MCF 10A (cell line): ENCODE data around the gene AGBL4. TPM values are rescaled to one million over a fixed set of nuclear protein-coding genes. Genes with fewer than 3 reads are reported as not detected.

ENCODE experiments used
- BruUV-seq: library from RNA; stranded (reverse); fragments of 400-500 nt; replicated peaks from 2 replicates; lab custom pipeline; 2021; lab: Mats Ljungman, UMichigan
- CTCF ChIA-PET: fragments of 300-600 bp; sonication (Branson Sonifier 250); formaldehyde crosslinking; extraction: SDS; loops from one replicate; lab custom pipeline; 2021; ENCODE audit warnings: antibody characterized with exemption, inconsistent platforms; lab: Yijun Ruan, JAX
- POLR2A ChIA-PET: fragments of 300-600, 350-650 bp; sonication (Branson Sonifier 250); formaldehyde crosslinking; extraction: SDS; loops from one replicate; lab custom pipeline; 2020; ENCODE audit warnings: antibody characterized with exemption, inconsistent platforms; lab: Yijun Ruan, JAX
- DNase-seq: peaks from one replicate; pipeline ENCODE4 v3.0.0-alpha.2; 2018; ENCODE audit not compliant: unreplicated experiment
- H3K27ac Mint-ChIP-seq: one replicate; pipeline ENCODE4 v1.8.0; 2022; ENCODE audit warnings: mild to moderate bottlenecking, low read depth, mixed read lengths; ENCODE audit not compliant: unreplicated experiment
- H3K27me3 Mint-ChIP-seq: one replicate; pipeline ENCODE4 v1.8.0; 2022; ENCODE audit warnings: mixed read lengths; ENCODE audit not compliant: insufficient read depth, unreplicated experiment
- H3K36me3 Mint-ChIP-seq: one replicate; pipeline ENCODE4 v1.8.0; 2022; ENCODE audit warnings: mild to moderate bottlenecking, moderate library complexity, mixed read lengths; ENCODE audit not compliant: insufficient read depth, unreplicated experiment
- H3K4me1 Mint-ChIP-seq: one replicate; pipeline ENCODE4 v1.8.0; 2022; ENCODE audit warnings: mixed read lengths; ENCODE audit not compliant: insufficient read depth, unreplicated experiment
- H3K4me3 Mint-ChIP-seq: one replicate; pipeline ENCODE4 v1.8.0; 2022; ENCODE audit warnings: mild to moderate bottlenecking, moderate library complexity, mixed read lengths; ENCODE audit not compliant: unreplicated experiment
- H3K9me3 Mint-ChIP-seq: one replicate; pipeline ENCODE4 v1.8.0; 2022; ENCODE audit warnings: mixed read lengths; ENCODE audit not compliant: unreplicated experiment
- intact Hi-C: fragments of 100-400 bp; cut with micrococcal nuclease; formaldehyde crosslinking; loops from 2 replicates; pipeline ENCODE4 v1.14.1; 2022
- total RNA-seq: library from RNA; stranded (reverse); gene quantifications from 2 replicates; pipeline ENCODE4 v1.2.3, GENCODE V29; 2022
- TF ChIP-seq, protein P1 (sequence below): fragments of 200-600 bp; IDR thresholded peaks from one replicate; pipeline ENCODE4 v1.8.0; 2022; ENCODE audit warnings: antibody characterized with exemption, mild to moderate bottlenecking; ENCODE audit not compliant: unreplicated experiment

Gene AGBL4
- total RNA-seq, 1 experiment from 2014 or later = not detected

DNA sequence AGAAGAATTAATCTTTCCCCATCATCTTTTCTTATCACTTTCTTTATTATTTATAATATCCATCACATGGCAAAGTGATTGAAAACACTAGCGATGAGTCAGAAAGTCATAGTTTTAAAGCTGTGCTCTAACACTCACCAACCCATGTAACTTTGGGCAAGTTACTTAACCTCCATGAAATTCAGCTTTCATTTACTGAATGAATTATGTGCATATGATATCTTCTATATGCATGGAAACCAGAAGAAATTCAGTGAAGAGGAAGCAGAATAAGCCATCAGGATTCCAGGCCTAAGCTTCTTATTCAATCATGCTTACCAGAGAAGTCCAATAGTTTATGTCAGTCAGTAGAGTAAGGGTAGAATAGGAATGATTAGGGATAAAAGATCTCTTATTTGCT is 300.1 kb downstream of the AGBL4 start:
- H3K27ac Mint-ChIP-seq = no peak overlapping the region
- TF ChIP-seq, protein P1, sequence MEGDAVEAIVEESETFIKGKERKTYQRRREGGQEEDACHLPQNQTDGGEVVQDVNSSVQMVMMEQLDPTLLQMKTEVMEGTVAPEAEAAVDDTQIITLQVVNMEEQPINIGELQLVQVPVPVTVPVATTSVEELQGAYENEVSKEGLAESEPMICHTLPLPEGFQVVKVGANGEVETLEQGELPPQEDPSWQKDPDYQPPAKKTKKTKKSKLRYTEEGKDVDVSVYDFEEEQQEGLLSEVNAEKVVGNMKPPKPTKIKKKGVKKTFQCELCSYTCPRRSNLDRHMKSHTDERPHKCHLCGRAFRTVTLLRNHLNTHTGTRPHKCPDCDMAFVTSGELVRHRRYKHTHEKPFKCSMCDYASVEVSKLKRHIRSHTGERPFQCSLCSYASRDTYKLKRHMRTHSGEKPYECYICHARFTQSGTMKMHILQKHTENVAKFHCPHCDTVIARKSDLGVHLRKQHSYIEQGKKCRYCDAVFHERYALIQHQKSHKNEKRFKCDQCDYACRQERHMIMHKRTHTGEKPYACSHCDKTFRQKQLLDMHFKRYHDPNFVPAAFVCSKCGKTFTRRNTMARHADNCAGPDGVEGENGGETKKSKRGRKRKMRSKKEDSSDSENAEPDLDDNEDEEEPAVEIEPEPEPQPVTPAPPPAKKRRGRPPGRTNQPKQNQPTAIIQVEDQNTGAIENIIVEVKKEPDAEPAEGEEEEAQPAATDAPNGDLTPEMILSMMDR = no peak
- no peak overlapping the region for H3K4me3 Mint-ChIP-seq
- H3K27me3 Mint-ChIP-seq = no peaks in the 10 kb centered on the region
- intact Hi-C loops = no loop called here
- H3K9me3 Mint-ChIP-seq = peaks cover 9% of the 10 kb centered on the region
- BruUV-seq = no TSS peak
- H3K36me3 Mint-ChIP-seq = no peaks in the 10 kb centered on the region
- POLR2A ChIA-PET = no interaction called here
- CTCF ChIA-PET = interaction anchor here (0.6 to 0.7 kb wide), 2 partner anchors 23 to 432 kb away, joined by 3 to 6 read pairs; no protein-coding TSS in a partner anchor
- DNase-seq = no peak
- H3K4me1 Mint-ChIP-seq = no peaks in the 10 kb centered on the region

DNA sequence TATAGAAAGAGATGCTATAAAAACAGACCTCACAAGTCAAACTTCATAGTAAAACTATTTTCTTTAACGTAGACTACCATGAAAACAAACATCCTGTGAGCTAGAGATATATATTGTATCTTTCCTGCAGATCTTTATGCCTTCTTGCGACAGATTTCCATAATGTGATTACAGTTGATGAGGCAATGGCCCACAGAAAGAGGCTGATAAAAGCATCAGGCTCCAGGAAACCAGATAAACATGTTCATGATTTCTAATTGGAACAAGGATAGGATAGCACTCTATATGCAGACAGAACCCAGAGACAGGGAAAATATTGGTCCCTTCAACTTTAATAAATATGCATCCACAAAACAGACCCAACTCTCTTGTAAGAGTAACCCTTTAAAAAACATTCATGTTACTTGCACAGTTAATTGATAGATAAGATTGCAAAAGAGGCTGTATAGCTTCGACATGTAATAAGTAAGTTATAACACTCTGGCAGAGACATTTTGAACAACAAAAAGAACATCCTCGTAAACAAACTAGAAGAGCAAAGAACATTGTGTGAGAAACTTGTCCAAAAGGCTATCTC is 329.4 kb downstream of the AGBL4 start:
- H3K4me1 Mint-ChIP-seq = no peaks in the 10 kb centered on the region
- H3K4me3 Mint-ChIP-seq = no peak overlapping the region
- intact Hi-C loops = no loop called here
- H3K36me3 Mint-ChIP-seq = no peaks in the 10 kb centered on the region
- no peak for DNase-seq
- H3K9me3 Mint-ChIP-seq = no peaks in the 10 kb centered on the region
- H3K27me3 Mint-ChIP-seq = no peaks in the 10 kb centered on the region
- no TSS peak for BruUV-seq
- TF ChIP-seq, protein P1 = no peak
- no peak overlapping the region for H3K27ac Mint-ChIP-seq
- ChIA-PET POLR2A (no interaction called here), CTCF (interaction anchor here (0.6 kb wide), 1 partner anchor 698 kb away, joined by 3 read pairs; no protein-coding TSS in a partner anchor)

DNA sequence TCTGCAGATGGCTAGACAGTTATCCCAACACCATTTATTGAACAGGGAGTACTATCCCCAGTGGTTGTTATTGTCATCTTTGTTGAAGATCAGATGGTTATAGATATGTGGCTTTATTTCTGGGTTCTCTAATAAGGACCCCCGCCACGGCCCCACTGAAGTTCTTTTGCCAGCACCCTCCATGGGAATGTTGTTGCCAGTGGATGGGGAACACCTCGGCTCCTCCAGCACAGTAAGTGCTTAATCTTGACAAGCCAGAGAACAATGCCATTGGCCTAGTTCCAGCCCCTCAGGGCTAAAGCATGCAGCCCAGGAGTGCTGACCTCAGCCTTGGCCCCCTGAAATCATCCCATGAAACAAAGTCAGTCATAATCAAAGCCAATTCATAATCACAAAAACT is 337.6 kb downstream of the AGBL4 start:
- Mint-ChIP-seq H3K4me3 (no peak overlapping the region), H3K4me1 (peaks cover 7% of the 10 kb centered on the region), H3K27me3 (no peaks in the 10 kb centered on the region), H3K36me3 (no peaks in the 10 kb centered on the region), H3K27ac (no peak overlapping the region), H3K9me3 (peaks cover 1% of the 10 kb centered on the region)
- ChIA-PET POLR2A (no interaction called here), CTCF (no interaction called here)
- peak; percentile 39 for DNase-seq
- intact Hi-C loops = no loop called here
- BruUV-seq = no TSS peak
- TF ChIP-seq, protein P1 = no peak

DNA sequence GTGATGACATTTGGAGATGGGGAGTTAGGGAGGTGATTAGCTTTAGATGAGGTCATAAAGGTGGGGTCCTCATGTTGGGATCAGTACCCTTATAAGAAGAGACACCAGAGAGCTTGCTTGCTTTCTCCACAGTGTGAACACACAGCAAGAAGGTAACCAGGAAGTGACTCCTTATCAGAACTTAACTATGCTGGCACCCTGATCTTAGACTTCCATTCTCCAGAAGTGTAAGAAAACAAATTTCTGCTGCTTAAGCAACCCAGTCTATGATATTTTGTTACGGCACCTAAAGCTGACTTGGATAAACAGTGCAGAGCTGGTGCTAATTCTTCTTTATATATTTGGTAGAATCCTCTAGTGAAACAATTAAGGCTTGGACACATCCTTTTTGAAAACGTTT is 346.0 kb downstream of the AGBL4 start:
- TF ChIP-seq, protein P1 = no peak
- intact Hi-C loops = no loop called here
- H3K4me3 Mint-ChIP-seq = no peak overlapping the region
- no peaks in the 10 kb centered on the region for H3K27me3 Mint-ChIP-seq
- H3K27ac Mint-ChIP-seq = no peak overlapping the region
- no peaks in the 10 kb centered on the region for H3K4me1 Mint-ChIP-seq
- H3K9me3 Mint-ChIP-seq = peaks cover 8% of the 10 kb centered on the region
- BruUV-seq = no TSS peak
- CTCF ChIA-PET = interaction anchor here (0.9 kb wide), 1 partner anchor 18 kb away, joined by 3 read pairs; no protein-coding TSS in a partner anchor
- POLR2A ChIA-PET = no interaction called here
- DNase-seq = no peak
- no peaks in the 10 kb centered on the region for H3K36me3 Mint-ChIP-seq
